HEK293 (cell line): Measurements from ENCODE around the gene BAX.
A peak's percentile ranks its signal among the peaks of the same experiment; 100 is the strongest.

Experiments used
- CTCF ChIA-PET: fragments of 350-600 bp; formaldehyde crosslinking; extraction: SDS; loops from one replicate; lab custom pipeline; 2021; ENCODE audit warnings: antibody characterized with exemption; lab: Yijun Ruan, JAX
- POLR2A ChIA-PET: fragments of 300-600 bp; formaldehyde crosslinking; extraction: SDS; loops from one replicate; lab custom pipeline; 2020; ENCODE audit warnings: antibody characterized with exemption, inconsistent platforms; lab: Yijun Ruan, JAX
- H3K27ac ChIP-seq: fragments of 200-500 bp; sonication (Bioruptor generic); 2 replicates; pipeline ENCODE4 v1.5.1; 2014; ENCODE audit warnings: low read depth, low read length, control low read depth, inconsistent platforms; ENCODE audit errors: extremely low read depth
- H3K36me3 ChIP-seq, 2 experiments: fragments of 200-500 bp in 1 of 2; sonication (Bioruptor generic) in 1 of 2; 1 replicate in 1 of 2; 2 replicates in 1 of 2; pipeline ENCODE4 v1.5.1; 2014 to 2017; ENCODE audit warnings: inconsistent platforms in 2 of 2, low read length in 2 of 2; ENCODE audit not compliant: control insufficient read depth in 2 of 2, insufficient read depth in 1 of 2
- H3K4me1 ChIP-seq: fragments of 200-500 bp; sonication (Bioruptor generic); 2 replicates; pipeline ENCODE4 v1.5.1; 2014; ENCODE audit warnings: mild to moderate bottlenecking, low read length, inconsistent platforms; ENCODE audit not compliant: control insufficient read depth, insufficient read depth
- H3K4me3 ChIP-seq: 2 replicates; pipeline ENCODE4 v1.5.1; 2011; ENCODE audit warnings: low read depth, mild to moderate bottlenecking, control low read depth, low read length, moderate library complexity
- H3K9me3 ChIP-seq: fragments of 200-500 bp; sonication (Bioruptor generic); 2 replicates; pipeline ENCODE4 v1.5.1; 2014; ENCODE audit warnings: low read depth, low read length, inconsistent platforms; ENCODE audit not compliant: control insufficient read depth, insufficient read depth
- BCL11A ChIP-seq: fragments of 450-650 bp; formaldehyde crosslinking; IDR thresholded peaks from 2 replicates; pipeline ENCODE4 v1.5.1; 2016; ENCODE audit warnings: low read depth, missing biosample characterization, missing genetic modification characterization
- GLIS1 ChIP-seq: fragments of 450-650 bp; formaldehyde crosslinking; IDR thresholded peaks from 2 replicates; pipeline ENCODE4 v1.5.1; 2016; ENCODE audit warnings: missing biosample characterization, missing genetic modification characterization
- MEIS1 ChIP-seq: sonication (generic); formaldehyde crosslinking; IDR thresholded peaks from 2 replicates; pipeline ENCODE4 v1.8.1; 2022; ENCODE audit warnings: missing genetic modification reagents, mild to moderate bottlenecking, borderline replicate concordance
- ZIC2 ChIP-seq: fragments of 450-650 bp; formaldehyde crosslinking; IDR thresholded peaks from 2 replicates; pipeline ENCODE4 v1.5.1; 2016; ENCODE audit warnings: missing biosample characterization, missing genetic modification characterization
- ZNF121 ChIP-seq: fragments of 450-650 bp; formaldehyde crosslinking; IDR thresholded peaks from 2 replicates; pipeline ENCODE4 v1.5.1; 2016; ENCODE audit warnings: missing biosample characterization, missing genetic modification characterization
- ZNF146 ChIP-seq: fragments of 450-650 bp; formaldehyde crosslinking; IDR thresholded peaks from 2 replicates; pipeline ENCODE4 v1.5.1; 2016; ENCODE audit warnings: missing biosample characterization, missing genetic modification characterization
- ZNF473 ChIP-seq: fragments of 450-650 bp; formaldehyde crosslinking; IDR thresholded peaks from 2 replicates; pipeline ENCODE4 v1.5.1; 2017; ENCODE audit warnings: missing biosample characterization, missing genetic modification characterization
- ZNF48 ChIP-seq: fragments of 450-650 bp; formaldehyde crosslinking; IDR thresholded peaks from 2 replicates; pipeline ENCODE4 v1.5.1; 2016; ENCODE audit warnings: missing biosample characterization, missing genetic modification characterization
- ZNF501 ChIP-seq: fragments of 450-650 bp; formaldehyde crosslinking; IDR thresholded peaks from 2 replicates; pipeline ENCODE4 v1.5.1; 2016; ENCODE audit warnings: missing biosample characterization, missing genetic modification characterization
- ZNF626 ChIP-seq: fragments of 450-650 bp; sonication (Bioruptor Pico); formaldehyde crosslinking; IDR thresholded peaks from 2 replicates; pipeline ENCODE4 v1.5.1; 2018; ENCODE audit warnings: missing biosample characterization, missing genetic modification characterization, inconsistent platforms
- ZNF670 ChIP-seq: fragments of 450-650 bp; formaldehyde crosslinking; IDR thresholded peaks from 2 replicates; pipeline ENCODE4 v1.5.1; 2016; ENCODE audit warnings: missing biosample characterization, missing genetic modification characterization, low read depth
- ZNF677 ChIP-seq: fragments of 450-650 bp; IDR thresholded peaks from 2 replicates; pipeline ENCODE4 v1.5.0; 2018; ENCODE audit warnings: missing biosample characterization, mild to moderate bottlenecking, missing genetic modification characterization, moderate library complexity
- ZNF76 ChIP-seq: fragments of 450-650 bp; formaldehyde crosslinking; IDR thresholded peaks from 2 replicates; pipeline ENCODE4; 2016; ENCODE audit warnings: low read depth, missing biosample characterization, missing genetic modification characterization, borderline replicate concordance
- ZNF768 ChIP-seq: fragments of 450-650 bp; formaldehyde crosslinking; IDR thresholded peaks from 2 replicates; pipeline ENCODE4 v1.5.1; 2018; ENCODE audit warnings: missing biosample characterization, mild to moderate bottlenecking, missing genetic modification characterization
- ZSCAN30 ChIP-seq: fragments of 450-650 bp; IDR thresholded peaks from 2 replicates; pipeline ENCODE4 v1.5.1; 2018; ENCODE audit warnings: missing biosample characterization, mild to moderate bottlenecking, missing genetic modification characterization, moderate library complexity
- TF ChIP-seq, protein P1 (sequence below): fragments of 450-650 bp; formaldehyde crosslinking; IDR thresholded peaks from 2 replicates; pipeline ENCODE4 v1.5.1; 2016; ENCODE audit warnings: missing biosample characterization, missing genetic modification characterization
- TF ChIP-seq, protein P2 (sequence below): fragments of 450-650 bp; formaldehyde crosslinking; IDR thresholded peaks from 2 replicates; pipeline ENCODE4 v1.5.1; 2017; ENCODE audit warnings: missing biosample characterization, missing genetic modification characterization
- TF ChIP-seq, protein P3 (sequence below): fragments of 450-650 bp; formaldehyde crosslinking; IDR thresholded peaks from 2 replicates; pipeline ENCODE4 v1.5.1; 2016; ENCODE audit warnings: missing biosample characterization, missing genetic modification characterization
- TF ChIP-seq, protein P4 (sequence below): fragments of 450-650 bp; formaldehyde crosslinking; IDR thresholded peaks from 2 replicates; pipeline ENCODE4 v1.5.1; 2016; ENCODE audit warnings: missing biosample characterization, missing genetic modification characterization, borderline replicate concordance
- TF ChIP-seq, protein P5 (sequence below): fragments of 450-650 bp; formaldehyde crosslinking; IDR thresholded peaks from 2 replicates; pipeline ENCODE4 v1.5.1; 2017; ENCODE audit warnings: missing biosample characterization, mild to moderate bottlenecking, missing genetic modification characterization, moderate library complexity
- TF ChIP-seq, protein P6 (sequence below): fragments of 450-650 bp; formaldehyde crosslinking; IDR thresholded peaks from 2 replicates; pipeline ENCODE4 v1.5.1; 2016; ENCODE audit warnings: missing biosample characterization, missing genetic modification characterization

BAX gene

DNA sequence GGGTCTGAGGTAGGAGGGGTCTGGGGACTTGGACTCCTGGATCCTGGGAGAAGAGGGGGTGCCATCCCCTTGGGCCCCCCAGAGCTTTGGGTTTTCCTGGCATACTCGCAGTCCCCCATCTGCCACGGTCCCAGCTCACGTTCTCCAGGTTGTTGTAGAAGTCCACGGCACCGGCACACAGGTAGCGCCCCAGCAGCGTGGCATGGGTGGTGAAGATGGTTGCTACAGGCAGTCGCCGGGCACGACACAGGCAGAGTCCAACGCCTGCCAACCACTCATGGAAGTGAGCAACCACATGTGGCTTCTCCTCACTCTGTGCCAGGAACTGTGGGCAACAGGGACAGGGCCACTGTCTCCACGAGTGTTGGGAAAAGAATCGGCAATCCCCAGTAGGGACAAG, 31.0 kb downstream of the BAX start (continued):
- TF ChIP-seq ZNF670 (no peak), ZNF121 (no peak)
- TF ChIP-seq, protein P1, sequence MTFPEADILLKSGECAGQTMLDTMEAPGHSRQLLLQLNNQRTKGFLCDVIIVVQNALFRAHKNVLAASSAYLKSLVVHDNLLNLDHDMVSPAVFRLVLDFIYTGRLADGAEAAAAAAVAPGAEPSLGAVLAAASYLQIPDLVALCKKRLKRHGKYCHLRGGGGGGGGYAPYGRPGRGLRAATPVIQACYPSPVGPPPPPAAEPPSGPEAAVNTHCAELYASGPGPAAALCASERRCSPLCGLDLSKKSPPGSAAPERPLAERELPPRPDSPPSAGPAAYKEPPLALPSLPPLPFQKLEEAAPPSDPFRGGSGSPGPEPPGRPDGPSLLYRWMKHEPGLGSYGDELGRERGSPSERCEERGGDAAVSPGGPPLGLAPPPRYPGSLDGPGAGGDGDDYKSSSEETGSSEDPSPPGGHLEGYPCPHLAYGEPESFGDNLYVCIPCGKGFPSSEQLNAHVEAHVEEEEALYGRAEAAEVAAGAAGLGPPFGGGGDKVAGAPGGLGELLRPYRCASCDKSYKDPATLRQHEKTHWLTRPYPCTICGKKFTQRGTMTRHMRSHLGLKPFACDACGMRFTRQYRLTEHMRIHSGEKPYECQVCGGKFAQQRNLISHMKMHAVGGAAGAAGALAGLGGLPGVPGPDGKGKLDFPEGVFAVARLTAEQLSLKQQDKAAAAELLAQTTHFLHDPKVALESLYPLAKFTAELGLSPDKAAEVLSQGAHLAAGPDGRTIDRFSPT, result no peak
- TF ChIP-seq, protein P2, sequence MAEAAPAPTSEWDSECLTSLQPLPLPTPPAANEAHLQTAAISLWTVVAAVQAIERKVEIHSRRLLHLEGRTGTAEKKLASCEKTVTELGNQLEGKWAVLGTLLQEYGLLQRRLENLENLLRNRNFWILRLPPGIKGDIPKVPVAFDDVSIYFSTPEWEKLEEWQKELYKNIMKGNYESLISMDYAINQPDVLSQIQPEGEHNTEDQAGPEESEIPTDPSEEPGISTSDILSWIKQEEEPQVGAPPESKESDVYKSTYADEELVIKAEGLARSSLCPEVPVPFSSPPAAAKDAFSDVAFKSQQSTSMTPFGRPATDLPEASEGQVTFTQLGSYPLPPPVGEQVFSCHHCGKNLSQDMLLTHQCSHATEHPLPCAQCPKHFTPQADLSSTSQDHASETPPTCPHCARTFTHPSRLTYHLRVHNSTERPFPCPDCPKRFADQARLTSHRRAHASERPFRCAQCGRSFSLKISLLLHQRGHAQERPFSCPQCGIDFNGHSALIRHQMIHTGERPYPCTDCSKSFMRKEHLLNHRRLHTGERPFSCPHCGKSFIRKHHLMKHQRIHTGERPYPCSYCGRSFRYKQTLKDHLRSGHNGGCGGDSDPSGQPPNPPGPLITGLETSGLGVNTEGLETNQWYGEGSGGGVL (tag by site-specific recombination), result no peak

DNA sequence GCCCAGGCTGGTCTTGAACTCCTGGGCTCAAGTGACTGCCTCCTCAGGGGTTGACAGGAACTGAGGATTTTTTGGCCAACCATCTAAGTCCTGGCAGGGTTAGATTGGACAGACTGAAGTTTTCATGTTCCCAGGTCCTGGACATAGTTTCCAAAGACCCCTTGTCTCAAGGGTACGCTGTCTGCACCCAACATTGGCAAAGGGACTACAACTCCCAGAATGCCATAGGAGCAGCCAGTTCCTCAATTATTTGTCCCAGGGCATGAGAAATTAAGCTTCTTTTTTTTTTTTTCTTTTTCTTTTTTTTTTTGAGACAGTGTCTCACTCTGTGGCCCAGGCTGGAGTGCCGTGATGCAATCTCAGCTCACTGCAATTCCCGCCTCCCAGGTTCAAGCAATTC, 31.5 kb downstream of the BAX start:
- CTCF ChIA-PET, result interaction anchor here (0.7 to 1.1 kb wide), 3 partner anchors 13 to 787 kb away, joined by 4 read pairs; no protein-coding TSS in a partner anchor

DNA sequence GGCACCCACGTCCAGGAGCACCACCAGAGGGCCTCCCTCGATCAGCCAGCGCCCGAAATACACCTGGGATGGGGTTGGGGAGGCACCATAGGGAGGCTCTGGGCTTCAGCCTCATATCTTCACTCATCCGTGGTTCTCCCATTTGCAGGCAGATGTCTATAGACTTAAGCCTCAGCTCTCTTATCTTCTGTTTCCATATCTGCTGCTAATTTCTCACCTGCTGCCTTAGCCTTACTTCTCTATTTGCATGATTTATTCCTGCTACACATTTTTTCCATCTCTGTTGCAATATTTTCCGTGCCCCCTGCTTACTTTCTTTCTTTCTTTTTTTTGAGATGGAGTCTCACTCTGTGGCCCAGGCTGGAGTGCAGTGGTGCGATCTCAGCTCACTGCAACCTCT, 32.6 kb downstream of the BAX start:
- Histone ChIP-seq H3K36me3 (peaks cover 38 to 76% of the 10 kb centered on the region in 2 experiments; a peak in 2 of 3 replicates), H3K27ac (no peak overlapping the region), H3K4me1 (peaks cover 5% of the 10 kb centered on the region; the same call in 1 of the 2 replicates), H3K9me3 (no peaks in the 10 kb centered on the region), H3K4me3 (no peak overlapping the region)
- TF ChIP-seq, protein P3, sequence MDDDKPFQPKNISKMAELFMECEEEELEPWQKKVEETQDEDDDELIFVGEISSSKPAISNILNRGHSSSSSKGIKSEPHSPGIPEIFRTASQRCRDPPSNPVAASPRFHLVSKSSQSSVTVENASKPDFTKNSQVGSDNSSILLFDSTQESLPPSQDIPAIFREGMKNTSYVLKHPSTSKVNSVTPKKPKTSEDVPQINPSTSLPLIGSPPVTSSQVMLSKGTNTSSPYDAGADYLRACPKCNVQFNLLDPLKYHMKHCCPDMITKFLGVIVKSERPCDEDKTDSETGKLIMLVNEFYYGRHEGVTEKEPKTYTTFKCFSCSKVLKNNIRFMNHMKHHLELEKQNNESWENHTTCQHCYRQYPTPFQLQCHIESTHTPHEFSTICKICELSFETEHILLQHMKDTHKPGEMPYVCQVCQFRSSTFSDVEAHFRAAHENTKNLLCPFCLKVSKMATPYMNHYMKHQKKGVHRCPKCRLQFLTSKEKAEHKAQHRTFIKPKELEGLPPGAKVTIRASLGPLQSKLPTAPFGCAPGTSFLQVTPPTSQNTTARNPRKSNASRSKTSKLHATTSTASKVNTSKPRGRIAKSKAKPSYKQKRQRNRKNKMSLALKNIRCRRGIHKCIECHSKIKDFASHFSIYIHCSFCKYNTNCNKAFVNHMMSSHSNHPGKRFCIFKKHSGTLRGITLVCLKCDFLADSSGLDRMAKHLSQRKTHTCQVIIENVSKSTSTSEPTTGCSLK (tag by site-specific recombination), result no peak
- TF ChIP-seq ZNF146 (tag by site-specific recombination) (no peak), GLIS1 (tag by site-specific recombination) (no peak), MEIS1 (CRISPR knock-in tag) (no peak), ZNF501 (tag by site-specific recombination) (no peak), BCL11A (tag by site-specific recombination) (no peak), ZNF768 (no peak), ZNF121 (no peak)
- TF ChIP-seq, protein P4, sequence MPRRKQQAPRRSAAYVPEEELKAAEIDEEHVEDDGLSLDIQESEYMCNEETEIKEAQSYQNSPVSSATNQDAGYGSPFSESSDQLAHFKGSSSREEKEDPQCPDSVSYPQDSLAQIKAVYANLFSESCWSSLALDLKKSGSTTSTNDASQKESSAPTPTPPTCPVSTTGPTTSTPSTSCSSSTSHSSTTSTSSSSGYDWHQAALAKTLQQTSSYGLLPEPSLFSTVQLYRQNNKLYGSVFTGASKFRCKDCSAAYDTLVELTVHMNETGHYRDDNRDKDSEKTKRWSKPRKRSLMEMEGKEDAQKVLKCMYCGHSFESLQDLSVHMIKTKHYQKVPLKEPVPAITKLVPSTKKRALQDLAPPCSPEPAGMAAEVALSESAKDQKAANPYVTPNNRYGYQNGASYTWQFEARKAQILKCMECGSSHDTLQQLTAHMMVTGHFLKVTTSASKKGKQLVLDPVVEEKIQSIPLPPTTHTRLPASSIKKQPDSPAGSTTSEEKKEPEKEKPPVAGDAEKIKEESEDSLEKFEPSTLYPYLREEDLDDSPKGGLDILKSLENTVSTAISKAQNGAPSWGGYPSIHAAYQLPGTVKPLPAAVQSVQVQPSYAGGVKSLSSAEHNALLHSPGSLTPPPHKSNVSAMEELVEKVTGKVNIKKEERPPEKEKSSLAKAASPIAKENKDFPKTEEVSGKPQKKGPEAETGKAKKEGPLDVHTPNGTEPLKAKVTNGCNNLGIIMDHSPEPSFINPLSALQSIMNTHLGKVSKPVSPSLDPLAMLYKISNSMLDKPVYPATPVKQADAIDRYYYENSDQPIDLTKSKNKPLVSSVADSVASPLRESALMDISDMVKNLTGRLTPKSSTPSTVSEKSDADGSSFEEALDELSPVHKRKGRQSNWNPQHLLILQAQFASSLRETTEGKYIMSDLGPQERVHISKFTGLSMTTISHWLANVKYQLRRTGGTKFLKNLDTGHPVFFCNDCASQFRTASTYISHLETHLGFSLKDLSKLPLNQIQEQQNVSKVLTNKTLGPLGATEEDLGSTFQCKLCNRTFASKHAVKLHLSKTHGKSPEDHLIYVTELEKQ (tag by site-specific recombination), result no peak
- ChIA-PET POLR2A (interaction anchor here (0.7 to 1.2 kb wide), 3 partner anchors 8 to 238 kb away, joined by 3 read pairs; no protein-coding TSS in a partner anchor), CTCF (interaction anchor here (0.6 to 1.1 kb wide), 6 partner anchors 9 to 246 kb away, joined by 3 to 5 read pairs (median 4); partner anchors contain the start of gene NUCB1)

More for the DNA sequence above, 31.5 kb downstream of the BAX start:
- no peak overlapping the region for H3K27ac ChIP-seq
- H3K9me3 ChIP-seq, result no peaks in the 10 kb centered on the region
- no peak for TF ChIP-seq ZNF48 (tag by site-specific recombination)
- no peak for TF ChIP-seq ZNF626 (tag by site-specific recombination)
- TF ChIP-seq, protein P5, sequence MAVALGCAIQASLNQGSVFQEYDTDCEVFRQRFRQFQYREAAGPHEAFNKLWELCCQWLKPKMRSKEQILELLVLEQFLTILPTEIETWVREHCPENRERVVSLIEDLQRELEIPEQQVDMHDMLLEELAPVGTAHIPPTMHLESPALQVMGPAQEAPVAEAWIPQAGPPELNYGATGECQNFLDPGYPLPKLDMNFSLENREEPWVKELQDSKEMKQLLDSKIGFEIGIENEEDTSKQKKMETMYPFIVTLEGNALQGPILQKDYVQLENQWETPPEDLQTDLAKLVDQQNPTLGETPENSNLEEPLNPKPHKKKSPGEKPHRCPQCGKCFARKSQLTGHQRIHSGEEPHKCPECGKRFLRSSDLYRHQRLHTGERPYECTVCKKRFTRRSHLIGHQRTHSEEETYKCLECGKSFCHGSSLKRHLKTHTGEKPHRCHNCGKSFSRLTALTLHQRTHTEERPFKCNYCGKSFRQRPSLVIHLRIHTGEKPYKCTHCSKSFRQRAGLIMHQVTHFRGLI (tag by site-specific recombination), result no peak
- no peak for TF ChIP-seq ZNF677
- TF ChIP-seq ZSCAN30 (tag by site-specific recombination), result no peak
- TF ChIP-seq ZNF76 (tag by site-specific recombination), result no peak
- TF ChIP-seq ZIC2, result no peak
- TF ChIP-seq, protein P6, sequence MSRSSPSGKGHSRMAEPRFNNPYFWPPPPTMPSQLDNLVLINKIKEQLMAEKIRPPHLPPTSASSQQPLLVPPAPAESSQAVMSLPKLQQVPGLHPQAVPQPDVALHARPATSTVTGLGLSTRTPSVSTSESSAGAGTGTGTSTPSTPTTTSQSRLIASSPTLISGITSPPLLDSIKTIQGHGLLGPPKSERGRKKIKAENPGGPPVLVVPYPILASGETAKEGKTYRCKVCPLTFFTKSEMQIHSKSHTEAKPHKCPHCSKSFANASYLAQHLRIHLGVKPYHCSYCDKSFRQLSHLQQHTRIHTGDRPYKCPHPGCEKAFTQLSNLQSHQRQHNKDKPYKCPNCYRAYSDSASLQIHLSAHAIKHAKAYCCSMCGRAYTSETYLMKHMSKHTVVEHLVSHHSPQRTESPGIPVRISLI (tag by site-specific recombination), result 0 out of 2 replicates have a peak, but pooled peaks have one; percentile 19
- TF ChIP-seq ZNF473 (tag by site-specific recombination), result no peak
- TF ChIP-seq, all 188 proteins: peak for 1
- Histone ChIP-seq H3K4me3 (no peak overlapping the region), H3K4me1 (no peaks in the 10 kb centered on the region), H3K36me3 (peaks cover 44 to 87% of the 10 kb centered on the region in 2 experiments; a peak in 2 of 3 replicates)
- POLR2A ChIA-PET, result interaction anchor here (0.6 to 1.2 kb wide), 2 partner anchors 10 to 20 kb away, joined by 3 to 9 read pairs; no protein-coding TSS in a partner anchor
